Muscle of arm (tissue), 12 donors: Measurements from ENCODE around the gene ZMYND10. TPM values are rescaled to one million over a fixed set of nuclear protein-coding genes. Genes with fewer than 3 reads are reported as not detected.
"Not testable (repeated sequence)": the region's sequence is repeated elsewhere in the genome, so short reads cannot be mapped to it uniquely, and the experiment has no call there.

Source experiments
- DNase-seq: peaks from one replicate; pipeline ENCODE4 v3.0.0-alpha.2; 2013
- polyA plus RNA-seq, 12 donors: library from polyadenylated mRNA; unstranded; fragments of 120-200 nt; gene quantifications; one replicate each; pipeline ENCODE4 v1.2.1, GENCODE V29; 2013; ENCODE audit not compliant: insufficient read length in 12 of 12

The ZMYND10 gene
- polyA plus RNA-seq, 12 donors: 0.65 to 1.7 (median 0.83) TPM; not detected in 2

- DNase-seq: no peak
These were observed 19.9 kb downstream of the ZMYND10 start for GRCh38 chr3:50325497-50326181.

GRCh38 chr3:50325113-50325480 lies 20.4 kb downstream of the ZMYND10 start:
- DNase-seq: no peak

- DNase-seq: no peak
These were observed 21.0 kb downstream of the ZMYND10 start for GRCh38 chr3:50324351-50325112.

GRCh38 chr3:50323614-50324199 lies 21.8 kb downstream of the ZMYND10 start:
- DNase-seq: no peak

GRCh38 chr3:50323092-50323600 lies 22.4 kb downstream of the ZMYND10 start:
- no peak for DNase-seq

- no peak for DNase-seq
These were observed 23.0 kb downstream of the ZMYND10 start, which contains the start of gene HYAL2 for GRCh38 chr3:50322386-50323091. TSS of gene HYAL2 (minus strand) at chr3:50322745. CDS start at chr3:50320489, 2,256 bp downstream.

GRCh38 chr3:50322115-50322385 lies 23.5 kb downstream of the ZMYND10 start:
- DNase-seq: no peak

- peak; percentile 90 for DNase-seq
These were observed 24.0 kb downstream of the ZMYND10 start for GRCh38 chr3:50321336-50322114.

GRCh38 chr3:50320853-50321335 lies 24.6 kb downstream of the ZMYND10 start:
- DNase-seq: peak; percentile 77

GRCh38 chr3:50319894-50320625 lies 25.5 kb downstream of the ZMYND10 start:
- no peak for DNase-seq

GRCh38 chr3:50319181-50319893 lies 26.2 kb downstream of the ZMYND10 start:
- DNase-seq: no peak

- DNase-seq: no peak
These were observed 26.9 kb downstream of the ZMYND10 start for GRCh38 chr3:50318615-50319014.

GRCh38 chr3:50318163-50318562 lies 27.4 kb downstream of the ZMYND10 start:
- DNase-seq: no peak

GRCh38 chr3:50317300-50317699 lies 28.2 kb downstream of the ZMYND10 start:
- no peak for DNase-seq

GRCh38 chr3:50316657-50317242 lies 28.8 kb downstream of the ZMYND10 start:
- DNase-seq: no peak

GRCh38 chr3:50314816-50315215 lies 30.7 kb downstream of the ZMYND10 start:
- DNase-seq: no peak

GRCh38 chr3:50314342-50314741 lies 31.2 kb downstream of the ZMYND10 start:
- no peak for DNase-seq

- not testable (repeated sequence) for DNase-seq
These were observed 33.5 kb downstream of the ZMYND10 start for GRCh38 chr3:50312041-50312440.

- DNase-seq: no peak
These were observed 40.9 kb downstream of the ZMYND10 start for GRCh38 chr3:50304601-50305000.
